CD8-positive, alpha-beta memory T cell (primary cell): ENCODE data around the gene RASD2. TPM values are rescaled to one million over a fixed set of nuclear protein-coding genes. Genes with fewer than 3 reads are reported as not detected.

Experiments used
- CTCF ChIA-PET: fragments of 350-600 bp; sonication (Branson Sonifier 250); formaldehyde crosslinking; loops from one replicate; lab custom pipeline; 2021; ENCODE audit warnings: antibody characterized with exemption; lab: Charles Lee
- POLR2A ChIA-PET: fragments of 350-600 bp; sonication (Branson Sonifier 250); formaldehyde crosslinking; loops from one replicate; lab custom pipeline; 2021; ENCODE audit warnings: antibody characterized with exemption; lab: Charles Lee
- DNase-seq, 5 donors: peaks; one replicate each; pipeline versions ENCODE4 v3.0.0 to v3.0.0-alpha.2; 2020 to 2022; ENCODE audit warnings: mixed read lengths in 1 of 5
- H3K27ac ChIP-seq: one replicate; pipeline ENCODE4 v1.7.0; 2013; ENCODE audit warnings: low read depth, mild to moderate bottlenecking, low read length, moderate library complexity
- H3K27me3 ChIP-seq: 2 replicates; pipeline ENCODE4 v1.7.0; 2013; ENCODE audit warnings: low read length, mild to moderate bottlenecking; ENCODE audit not compliant: insufficient read depth, poor library complexity, severe bottlenecking
- H3K36me3 ChIP-seq: 2 replicates; pipeline ENCODE4 v1.7.0; 2013; ENCODE audit warnings: mild to moderate bottlenecking, low read length, moderate library complexity; ENCODE audit not compliant: insufficient read depth
- H3K4me1 ChIP-seq: 2 replicates; pipeline ENCODE4 v1.7.0; 2013; ENCODE audit warnings: mild to moderate bottlenecking, low read length, moderate library complexity; ENCODE audit not compliant: insufficient read depth
- H3K4me3 ChIP-seq: 2 replicates; pipeline ENCODE4 v1.7.0; 2013; ENCODE audit warnings: mild to moderate bottlenecking, low read length
- H3K9me3 ChIP-seq: 2 replicates; pipeline ENCODE4 v1.7.0; 2013; ENCODE audit warnings: mild to moderate bottlenecking, low read length
- H3K27ac Mint-ChIP-seq, 8 donors: one replicate each; pipeline ENCODE4 v1.8.0; 2020 to 2021; ENCODE audit warnings: mixed read lengths in 8 of 8, mild to moderate bottlenecking in 6 of 8, inconsistent platforms in 3 of 8, moderate library complexity in 3 of 8
- H3K27me3 Mint-ChIP-seq, 2 donors: one replicate each; pipeline ENCODE4 v1.8.0; 2020 to 2021; ENCODE audit warnings: mixed read lengths in 2 of 2, mild to moderate bottlenecking in 1 of 2, moderate library complexity in 1 of 2
- H3K36me3 Mint-ChIP-seq, 3 donors: one replicate each; pipeline ENCODE4 v1.8.0; 2020 to 2021; ENCODE audit warnings: mixed read lengths in 3 of 3, inconsistent platforms in 1 of 3, mild to moderate bottlenecking in 1 of 3
- H3K4me1 Mint-ChIP-seq, 3 donors: one replicate each; pipeline ENCODE4 v1.8.0; 2020 to 2021; ENCODE audit warnings: mixed read lengths in 3 of 3, inconsistent platforms in 1 of 3, mild to moderate bottlenecking in 1 of 3
- H3K4me3 Mint-ChIP-seq, 7 donors: one replicate each; pipeline ENCODE4 v1.8.0; 2020 to 2021; ENCODE audit warnings: mixed read lengths in 7 of 7, mild to moderate bottlenecking in 6 of 7, moderate library complexity in 4 of 7, inconsistent platforms in 2 of 7
- H3K9me3 Mint-ChIP-seq, 5 donors: one replicate each; pipeline ENCODE4 v1.8.0; 2020 to 2022; ENCODE audit warnings: mixed read lengths in 5 of 5, mild to moderate bottlenecking in 3 of 5, moderate library complexity in 2 of 5, inconsistent platforms in 1 of 5
- polyA plus RNA-seq: library from polyadenylated mRNA; unstranded; fragments of 300-500 nt; fragmentation: Illumina TruSeq; gene quantifications from one replicate; pipeline ENCODE4 v1.2.3, GENCODE V29; 2021
- total RNA-seq, 2 experiments: library from RNA; stranded (reverse); gene quantifications; one replicate each; pipeline ENCODE4 v1.2.3, GENCODE V29; 2021

The RASD2 gene
- total and polyA plus RNA-seq, 3 experiments from 2014 or later = 0.09 to 0.24 TPM; not detected in 1

DNA sequence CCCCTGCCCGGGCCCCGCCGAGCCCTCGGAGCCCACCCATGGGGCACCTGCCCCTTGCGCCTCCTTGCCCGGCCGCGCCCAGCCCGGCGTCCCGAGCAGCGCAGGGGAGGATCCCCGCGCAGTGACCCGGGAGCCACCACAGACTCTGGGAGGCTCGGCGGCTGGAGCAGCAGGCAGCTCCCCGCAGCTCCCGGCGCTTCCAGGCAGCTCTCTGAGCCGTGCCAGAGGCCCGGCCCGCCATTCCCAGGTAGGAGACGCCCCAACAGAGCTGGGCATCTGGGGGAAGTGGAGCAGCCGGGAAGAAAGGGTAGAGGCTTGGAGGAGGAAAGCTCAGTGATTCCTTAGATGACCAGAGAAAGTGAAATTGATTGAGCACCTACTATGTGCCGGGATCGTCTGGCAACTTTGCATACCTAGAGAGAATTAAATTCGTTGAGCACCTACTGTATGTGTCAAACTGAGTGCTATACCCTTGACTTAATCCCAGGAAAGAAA is 670 bp downstream of the RASD2 start:
- Mint-ChIP-seq H3K4me1 (peaks cover 10 to 20% (median 16%) of the 10 kb centered on the region in 3 donors), H3K4me3 (peak overlapping the region; percentile 21 to 52 (median 46)), H3K27me3 (peaks cover 21 to 44% of the 10 kb centered on the region in 2 donors), H3K9me3 (no peaks in the 10 kb centered on the region), H3K27ac (no peak overlapping the region), H3K36me3 (no peaks in the 10 kb centered on the region)
- no peak for DNase-seq
- POLR2A ChIA-PET = interaction anchor here (0.6 kb wide), 1 partner anchor 192 kb away, joined by 4 read pairs; no protein-coding TSS in a partner anchor
- no peak overlapping the region for H3K27ac ChIP-seq
- CTCF ChIA-PET = interaction anchor here (1.8 kb wide), 1 partner anchor 11 kb away, joined by 6 read pairs; no protein-coding TSS in a partner anchor
- H3K27me3 ChIP-seq = peaks cover 15% of the 10 kb centered on the region
- H3K9me3 ChIP-seq = no peaks in the 10 kb centered on the region
- H3K36me3 ChIP-seq = no peaks in the 10 kb centered on the region
- peaks cover 11% of the 10 kb centered on the region for H3K4me1 ChIP-seq
- peak overlapping the region; percentile 15 for H3K4me3 ChIP-seq

GRCh38 chr22:35542157-35542938 is 1.7 kb downstream of the RASD2 start:
- peak overlapping the region in 4 of 7 donors; percentile 21 to 66 (median 46) for H3K4me3 Mint-ChIP-seq
- Histone ChIP-seq H3K4me1 (peaks cover 11% of the 10 kb centered on the region), H3K36me3 (no peaks in the 10 kb centered on the region), H3K27ac (no peak overlapping the region), H3K9me3 (no peaks in the 10 kb centered on the region), H3K27me3 (peaks cover 15% of the 10 kb centered on the region), H3K4me3 (no peak overlapping the region)
- no peaks in the 10 kb centered on the region for H3K9me3 Mint-ChIP-seq
- no peak for DNase-seq
- peaks cover 21 to 47% of the 10 kb centered on the region in 2 donors for H3K27me3 Mint-ChIP-seq
- no peaks in the 10 kb centered on the region for H3K36me3 Mint-ChIP-seq
- CTCF ChIA-PET = interaction anchor here (1.8 kb wide), 1 partner anchor 10 kb away, joined by 6 read pairs; no protein-coding TSS in a partner anchor
- H3K4me1 Mint-ChIP-seq = peaks cover 8 to 18% (median 13%) of the 10 kb centered on the region in 3 donors
- POLR2A ChIA-PET = interaction anchor here (0.6 kb wide), 1 partner anchor 193 kb away, joined by 4 read pairs; no protein-coding TSS in a partner anchor
- peak overlapping the region in 1 of 8 donors; percentile 29 for H3K27ac Mint-ChIP-seq

DNA sequence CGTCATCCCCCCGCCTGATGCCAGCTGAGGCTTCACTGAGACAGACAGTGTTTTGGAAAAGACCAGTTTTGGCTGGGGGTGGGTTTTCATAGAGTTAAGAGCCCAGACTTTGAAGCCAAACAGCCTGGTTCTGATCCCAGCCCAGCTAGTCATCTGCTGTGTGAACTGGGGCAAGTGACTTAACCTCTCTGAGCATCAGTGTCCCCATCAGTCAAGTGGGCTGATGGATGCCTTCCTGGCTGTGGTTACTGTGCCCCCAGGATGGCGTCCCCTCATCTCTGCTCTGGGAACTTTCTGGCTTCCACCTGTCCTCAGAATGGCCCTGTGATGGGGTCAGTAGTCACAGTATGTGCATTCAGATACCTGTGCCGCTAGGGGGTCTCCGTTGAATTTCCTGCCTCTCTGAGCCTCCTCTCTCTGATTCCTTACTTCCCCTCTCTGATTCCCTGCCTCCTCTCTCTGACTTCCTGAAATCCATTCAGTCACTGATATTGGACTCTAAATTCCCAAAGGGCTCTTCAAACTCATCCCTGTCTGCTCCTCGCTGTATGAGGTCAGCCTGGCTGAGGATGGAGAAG is 2.4 kb downstream of the RASD2 start:
- peaks cover 15% of the 10 kb centered on the region for H3K27me3 ChIP-seq
- H3K27ac ChIP-seq = no peak overlapping the region
- peak overlapping the region in 2 of 7 donors; percentile 29 to 66 for H3K4me3 Mint-ChIP-seq
- H3K27me3 Mint-ChIP-seq = peaks cover 21 to 47% of the 10 kb centered on the region in 2 donors
- H3K9me3 Mint-ChIP-seq = no peaks in the 10 kb centered on the region
- POLR2A ChIA-PET = no interaction called here
- no peak overlapping the region for H3K27ac Mint-ChIP-seq
- no peaks in the 10 kb centered on the region for H3K9me3 ChIP-seq
- H3K36me3 ChIP-seq = no peaks in the 10 kb centered on the region
- peaks cover 5 to 15% (median 10%) of the 10 kb centered on the region in 3 donors for H3K4me1 Mint-ChIP-seq
- no peaks in the 10 kb centered on the region for H3K36me3 Mint-ChIP-seq
- H3K4me3 ChIP-seq = no peak overlapping the region
- DNase-seq = no peak
- peaks cover 11% of the 10 kb centered on the region for H3K4me1 ChIP-seq
- CTCF ChIA-PET = no interaction called here

- Mint-ChIP-seq H3K9me3 (no peaks in the 10 kb centered on the region), H3K4me3 (peak overlapping the region in 2 of 7 donors; percentile 19 to 65), H3K36me3 (no peaks in the 10 kb centered on the region), H3K4me1 (peaks cover 5 to 15% (median 10%) of the 10 kb centered on the region in 3 donors), H3K27me3 (peaks cover 22 to 47% of the 10 kb centered on the region in 2 donors), H3K27ac (peak overlapping the region in 1 of 8 donors; percentile 21)
- no peaks in the 10 kb centered on the region for H3K36me3 ChIP-seq
- no peak overlapping the region for H3K27ac ChIP-seq
- no peaks in the 10 kb centered on the region for H3K9me3 ChIP-seq
- CTCF ChIA-PET = no interaction called here
- no peak overlapping the region for H3K4me3 ChIP-seq
- no peak for DNase-seq
- H3K27me3 ChIP-seq = peaks cover 15% of the 10 kb centered on the region
- POLR2A ChIA-PET = no interaction called here
- peaks cover 11% of the 10 kb centered on the region for H3K4me1 ChIP-seq
Measured at GRCh38 chr22:35543702-35544101, 3.1 kb downstream of the RASD2 start.

GRCh38 chr22:35544189-35544588 is 3.6 kb downstream of the RASD2 start:
- no peak overlapping the region for H3K4me3 Mint-ChIP-seq
- H3K27ac Mint-ChIP-seq = no peak overlapping the region
- H3K36me3 Mint-ChIP-seq = no peaks in the 10 kb centered on the region
- Histone ChIP-seq H3K4me1 (peaks cover 11% of the 10 kb centered on the region), H3K27ac (no peak overlapping the region), H3K4me3 (no peak overlapping the region), H3K27me3 (peaks cover 15% of the 10 kb centered on the region), H3K9me3 (no peaks in the 10 kb centered on the region), H3K36me3 (no peaks in the 10 kb centered on the region)
- H3K9me3 Mint-ChIP-seq = no peaks in the 10 kb centered on the region
- peaks cover 5 to 15% (median 10%) of the 10 kb centered on the region in 3 donors for H3K4me1 Mint-ChIP-seq
- H3K27me3 Mint-ChIP-seq = peaks cover 24 to 51% of the 10 kb centered on the region in 2 donors
- POLR2A ChIA-PET = no interaction called here
- CTCF ChIA-PET = no interaction called here
- DNase-seq = no peak

DNA sequence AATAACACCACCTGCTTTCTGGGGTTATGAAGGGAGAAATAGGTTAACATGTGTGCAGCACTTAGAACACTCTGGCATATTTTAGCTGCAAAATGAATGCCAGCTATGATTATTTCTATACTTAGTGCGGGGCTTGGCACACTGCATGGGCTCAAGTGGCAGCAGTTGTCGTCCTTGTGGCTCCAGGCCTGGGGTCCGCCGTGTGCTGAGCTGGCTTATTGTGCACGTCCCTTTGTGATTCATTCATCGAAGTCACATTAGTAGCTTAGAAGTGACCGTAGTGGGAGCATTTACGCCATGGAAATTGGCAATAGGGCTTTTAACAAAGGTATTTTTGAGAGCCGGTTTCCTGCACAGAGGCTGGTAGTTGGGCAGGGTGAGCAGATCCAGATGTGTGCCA is 4.2 kb downstream of the RASD2 start:
- Mint-ChIP-seq H3K27ac (no peak overlapping the region), H3K9me3 (no peaks in the 10 kb centered on the region), H3K27me3 (peaks cover 24 to 52% of the 10 kb centered on the region in 2 donors), H3K36me3 (no peaks in the 10 kb centered on the region), H3K4me1 (peaks cover 3 to 9% (median 5%) of the 10 kb centered on the region in 3 donors), H3K4me3 (peak overlapping the region in 1 of 7 donors; percentile 41)
- no peak overlapping the region for H3K4me3 ChIP-seq
- H3K9me3 ChIP-seq = no peaks in the 10 kb centered on the region
- DNase-seq = no peak
- ChIA-PET CTCF (no interaction called here), POLR2A (no interaction called here)
- no peaks in the 10 kb centered on the region for H3K36me3 ChIP-seq
- peaks cover 15% of the 10 kb centered on the region for H3K27me3 ChIP-seq
- H3K4me1 ChIP-seq = peaks cover 11% of the 10 kb centered on the region
- H3K27ac ChIP-seq = no peak overlapping the region

- Mint-ChIP-seq H3K36me3 (no peaks in the 10 kb centered on the region), H3K27ac (no peak overlapping the region), H3K4me3 (no peak overlapping the region), H3K4me1 (no peaks in the 10 kb centered on the region), H3K9me3 (no peaks in the 10 kb centered on the region), H3K27me3 (peaks cover 19 to 46% of the 10 kb centered on the region in 2 donors)
- no peak for DNase-seq
- peaks cover 9% of the 10 kb centered on the region for H3K27me3 ChIP-seq
- no peak overlapping the region for H3K4me3 ChIP-seq
- ChIA-PET CTCF (interaction anchor here (1.6 kb wide), 1 partner anchor 37 kb away, joined by 4 read pairs; no protein-coding TSS in a partner anchor), POLR2A (interaction anchor here (0.5 kb wide), 1 partner anchor 27 kb away, joined by 3 read pairs; no protein-coding TSS in a partner anchor)
- no peaks in the 10 kb centered on the region for H3K36me3 ChIP-seq
- H3K9me3 ChIP-seq = no peaks in the 10 kb centered on the region
- H3K27ac ChIP-seq = no peak overlapping the region
- H3K4me1 ChIP-seq = no peaks in the 10 kb centered on the region
Measured at GRCh38 chr22:35546886-35547285, 6.3 kb downstream of the RASD2 start.
